ENCODE measurements around the gene IARS1. TPM values are rescaled to one million over a fixed set of nuclear protein-coding genes. Genes with fewer than 3 reads are reported as not detected.

Gene IARS1
- total and polyA plus RNA-seq, 2 of the 4 experiments (the other 2 are of a cell fraction), result 85.3 to 414 TPM

- H2AK5ac ChIP-seq (ENCODE audit: low read depth, low read length), result no peak overlapping the region
- H2BK20ac ChIP-seq (ENCODE audit: low read depth, low read length), result no peak overlapping the region
- POLR2A ChIA-PET (ENCODE audit: unreplicated experiment), result no interaction called here
- no peaks in the 10 kb centered on the region for H3K27me3 ChIP-seq (ENCODE audit: control insufficient read depth, insufficient read depth, low read length)
- TF ChIP-seq ELK1 (IDR thresholded peaks at IDR 0.05; ENCODE audit: borderline replicate concordance, low read depth, low read length), result no peak
- TF ChIP-seq MAZ (IDR thresholded peaks at IDR 0.05; ENCODE audit: borderline replicate concordance, low read depth, low read length), result no peak
- no peak for TF ChIP-seq FOS (IDR thresholded peaks at IDR 0.05; ENCODE audit: low read depth, low read length)
- TF ChIP-seq USF2 (IDR thresholded peaks at IDR 0.05; ENCODE audit: low read depth, low read length), result no peak
- no peak overlapping the region for H3K23ac ChIP-seq (ENCODE audit: low read depth, low read length)
- no peak overlapping the region for H2AFZ ChIP-seq (replicated peaks; ENCODE audit: low read length, poor library complexity)
- H3K9ac ChIP-seq (ENCODE audit: low read depth, low read length), result no peak overlapping the region
- no peaks in the 10 kb centered on the region for H3K9me1 ChIP-seq (ENCODE audit: insufficient read depth, low read length)
- no peak overlapping the region for H3K18ac ChIP-seq (ENCODE audit: low read depth, low read length)
- no peak overlapping the region for H4K5ac ChIP-seq (ENCODE audit: low read depth, low read length)
- H2BK5ac ChIP-seq (ENCODE audit: low read depth, low read length, poor library complexity, severe bottlenecking), result no peak overlapping the region
- H3K14ac ChIP-seq (replicated peaks; ENCODE audit: low read depth, low read length), result no peak overlapping the region
- no peak overlapping the region for H2BK15ac ChIP-seq (ENCODE audit: low read depth, low read length)
- H3K9me3 ChIP-seq (ENCODE audit: control insufficient read depth, insufficient read depth, low read length), result no peaks in the 10 kb centered on the region
- no peak overlapping the region for H4K91ac ChIP-seq (ENCODE audit: insufficient read depth, low read depth, low read length)
- intact Hi-C loops (cut with micrococcal nuclease), result no loop called here
- H3K27ac ChIP-seq (ENCODE audit: insufficient read depth, low read length), result no peak overlapping the region
- DNase-seq (no peak), ATAC-seq (ENCODE audit: low read depth) (no peak)
- CTCF ChIA-PET, result no interaction called here
- H3K56ac ChIP-seq (ENCODE audit: extremely low read depth, insufficient read depth, low read length), result no peak overlapping the region
- H3K4ac ChIP-seq (ENCODE audit: low read depth, low read length), result no peak overlapping the region
- no peaks in the 10 kb centered on the region for H3K79me1 ChIP-seq (ENCODE audit: low read depth in 1 of 2, low read length in 2 of 2)
- dilution Hi-C loops (cut with HindIII; ENCODE audit: low sequenced_read_pairs, unreplicated experiment), result no loop called here
- 100% methylated on average over 1 of the region's 1 CpG; no CpG with 5 or more reads in 1 of the 2 experiments for WGBS, 2 experiments (ENCODE audit: extremely low coverage in 2 of 2, insufficient read length in 1 of 2)
- no peak overlapping the region for H3K4me3 ChIP-seq (ENCODE audit: insufficient read depth, low read depth, low read length)
- BruUV-seq (replicated peaks), result no TSS peak
- H2BK120ac ChIP-seq (ENCODE audit: low read depth, low read length), result no peak overlapping the region
- no peaks in the 10 kb centered on the region for H3K36me3 ChIP-seq (ENCODE audit: control insufficient read depth, insufficient read depth, low read length)
- no peak overlapping the region for H4K8ac ChIP-seq (ENCODE audit: low read depth in 2 of 2, low read length in 2 of 2)
- H3K4me1 ChIP-seq (ENCODE audit: control insufficient read depth, insufficient read depth, low read length), result peaks cover 2% of the 10 kb centered on the region; the same call in 1 of the 2 replicates
- no peaks in the 10 kb centered on the region for H4K20me1 ChIP-seq (ENCODE audit: insufficient read depth, low read length)
- in situ Hi-C loops (cut with MboI; ENCODE audit: low sequenced_read_pairs), result loop anchor here (25.0 kb wide), 1 partner anchor 446 kb away; no protein-coding TSS in a partner anchor
- no peak overlapping the region for H3K4me2 ChIP-seq (ENCODE audit: low read depth, low read length)
- H2AK9ac ChIP-seq (replicated peaks; ENCODE audit: low read depth, low read length, poor library complexity), result no peak overlapping the region
Observed at GRCh38 chr9:92341578-92341977, 48.1 kb upstream of the IARS1 start.
